ENCODE data around the gene LIN28A. TPM values are rescaled to one million over a fixed set of nuclear protein-coding genes. Genes with fewer than 3 reads are reported as not detected.
A peak's percentile ranks its signal among the peaks of the same experiment; 100 is the strongest.

The LIN28A gene
- total RNA-seq, 1 experiment from 2014 or later: 1,289 TPM

DNA sequence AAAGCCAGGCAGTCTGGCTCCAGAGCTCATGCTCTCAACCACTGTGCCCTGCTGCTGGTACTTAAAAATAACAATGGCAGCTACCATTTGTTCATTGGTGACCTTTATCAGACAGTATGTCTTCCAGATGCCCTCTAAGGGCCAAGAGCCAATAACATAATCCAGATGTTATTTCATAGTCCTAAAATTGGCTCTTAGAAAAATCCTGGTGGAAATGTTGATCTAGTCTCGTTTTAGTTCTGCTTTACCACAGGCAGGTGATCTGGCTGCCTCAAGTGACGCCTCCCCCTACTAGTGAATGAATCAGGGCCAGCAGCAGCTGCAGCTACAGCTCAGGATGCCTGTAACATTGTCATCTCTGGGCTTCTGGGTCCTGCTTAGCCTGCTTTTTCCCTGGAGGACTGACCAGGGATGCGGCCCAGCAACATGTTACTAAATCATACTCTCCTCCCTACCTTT lies 49.0 kb downstream of the LIN28A start:
- TF ChIP-seq, protein P1, sequence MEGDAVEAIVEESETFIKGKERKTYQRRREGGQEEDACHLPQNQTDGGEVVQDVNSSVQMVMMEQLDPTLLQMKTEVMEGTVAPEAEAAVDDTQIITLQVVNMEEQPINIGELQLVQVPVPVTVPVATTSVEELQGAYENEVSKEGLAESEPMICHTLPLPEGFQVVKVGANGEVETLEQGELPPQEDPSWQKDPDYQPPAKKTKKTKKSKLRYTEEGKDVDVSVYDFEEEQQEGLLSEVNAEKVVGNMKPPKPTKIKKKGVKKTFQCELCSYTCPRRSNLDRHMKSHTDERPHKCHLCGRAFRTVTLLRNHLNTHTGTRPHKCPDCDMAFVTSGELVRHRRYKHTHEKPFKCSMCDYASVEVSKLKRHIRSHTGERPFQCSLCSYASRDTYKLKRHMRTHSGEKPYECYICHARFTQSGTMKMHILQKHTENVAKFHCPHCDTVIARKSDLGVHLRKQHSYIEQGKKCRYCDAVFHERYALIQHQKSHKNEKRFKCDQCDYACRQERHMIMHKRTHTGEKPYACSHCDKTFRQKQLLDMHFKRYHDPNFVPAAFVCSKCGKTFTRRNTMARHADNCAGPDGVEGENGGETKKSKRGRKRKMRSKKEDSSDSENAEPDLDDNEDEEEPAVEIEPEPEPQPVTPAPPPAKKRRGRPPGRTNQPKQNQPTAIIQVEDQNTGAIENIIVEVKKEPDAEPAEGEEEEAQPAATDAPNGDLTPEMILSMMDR (conservative IDR thresholded peaks at IDR 0.05): no peak
- no peaks in the 10 kb centered on the region for H3K27me3 Mint-ChIP-seq (ENCODE audit: low read depth)
- Histone ChIP-seq H4K8ac (replicated peaks; ENCODE audit: insufficient read length, low read depth, low read length) (no peak overlapping the region), H3K4me1 (ENCODE audit: insufficient read depth, low read length) (no peaks in the 10 kb centered on the region), H3K56ac (ENCODE audit: insufficient read length, low read depth, low read length) (no peak overlapping the region), H3K79me2 (ENCODE audit: insufficient read depth, low read length) (no peaks in the 10 kb centered on the region), H3K9me3 (ENCODE audit: control insufficient read depth, low read depth, low read length) (no peaks in the 10 kb centered on the region), H3T11ph (ENCODE audit: low read length) (no peak overlapping the region), H3K9ac (ENCODE audit: extremely low read depth, insufficient read length, low read length) (no peak overlapping the region), H2BK15ac (ENCODE audit: low read depth, low read length) (no peak overlapping the region), H2BK120ac (ENCODE audit: low read depth, low read length, poor library complexity, severe bottlenecking) (no peak overlapping the region), H3K4me2 (ENCODE audit: insufficient read depth, insufficient read length, low read length) (no peak overlapping the region), H3K14ac (ENCODE audit: insufficient read depth, low read length) (no peak overlapping the region), H3K27ac (ENCODE audit: insufficient read length, low read depth, low read length) (no peak overlapping the region), H3K23me2 (ENCODE audit: insufficient read length, low read depth, low read length, poor library complexity, severe bottlenecking) (no peaks in the 10 kb centered on the region), H4K91ac (ENCODE audit: insufficient read length, low read depth, low read length) (no peak overlapping the region), H3K27me3 (ENCODE audit: insufficient read depth, low read length) (no peaks in the 10 kb centered on the region), H4K5ac (ENCODE audit: insufficient read length, low read depth, low read length) (no peak overlapping the region), H3K4ac (ENCODE audit: low read depth, low read length) (no peak overlapping the region), H2BK5ac (ENCODE audit: insufficient read length, low read length) (no peak overlapping the region), H3K18ac (ENCODE audit: insufficient read length, low read depth, low read length) (no peak overlapping the region), H4K20me1 (ENCODE audit: control insufficient read depth, insufficient read depth, insufficient read length) (no peaks in the 10 kb centered on the region), H3K79me1 (ENCODE audit: insufficient read depth, low read depth, low read length, poor library complexity, severe bottlenecking) (no peaks in the 10 kb centered on the region), H3K23ac (ENCODE audit: insufficient read length, low read depth, low read length) (no peak overlapping the region), H2BK12ac (ENCODE audit: insufficient read length, low read depth, low read length) (no peak overlapping the region), H2AK5ac (ENCODE audit: insufficient read length, low read length) (no peak overlapping the region), H2BK20ac (ENCODE audit: low read depth, low read length, poor library complexity, severe bottlenecking) (no peak overlapping the region), H2AFZ (ENCODE audit: low read length) (no peak overlapping the region)
- peak overlapping the region in 1 of 3 experiments; percentile 60; a peak in 2 of 7 replicates for H3K27ac Mint-ChIP-seq
- no peak overlapping the region for H3K4me3 Mint-ChIP-seq
- DNase-seq: no peak
- no peaks in the 10 kb centered on the region for H3K9me3 Mint-ChIP-seq
- no CpG with 5 or more reads among the region's 3 CpGs for WGBS (ENCODE audit: extremely low coverage, insufficient read length, low lambda C conversion rate)
- peaks cover 10 to 67% (median 47%) of the 10 kb centered on the region in 3 experiments; a peak in 6 of 7 replicates for H3K36me3 Mint-ChIP-seq (ENCODE audit: insufficient read depth in 1 of 3, low read depth in 3 of 3)
- H3K4me1 Mint-ChIP-seq: no peaks in the 10 kb centered on the region
